LNCAP (cell line): ENCODE results near the gene RIC8B.
A peak's percentile ranks its signal among the peaks of the same experiment; 100 is the strongest.

Experiments
- CTCF ChIP-seq: fragments of 450-650 bp; IDR thresholded peaks from 2 replicates; pipeline ENCODE4 v1.5.1; 2017; ENCODE audit warnings: mild to moderate bottlenecking

Gene RIC8B

GRCh38 chr12:106815741-106816140, 41.3 kb downstream of the RIC8B start:
- no peak for TF ChIP-seq CTCF

GRCh38 chr12:106816231-106816630, 41.7 kb downstream of the RIC8B start:
- no peak for TF ChIP-seq CTCF

GRCh38 chr12:106819991-106820390, 45.5 kb downstream of the RIC8B start:
- TF ChIP-seq CTCF = no peak

- no peak for TF ChIP-seq CTCF
These were observed 57.2 kb downstream of the RIC8B start for GRCh38 chr12:106831699-106832098.

- no peak for TF ChIP-seq CTCF
These were observed 63.3 kb downstream of the RIC8B start for GRCh38 chr12:106837782-106838181.

GRCh38 chr12:106839333-106839732, 64.9 kb downstream of the RIC8B start:
- no peak for TF ChIP-seq CTCF

- TF ChIP-seq CTCF = no peak
These were observed 65.8 kb downstream of the RIC8B start for GRCh38 chr12:106840243-106840642.

- TF ChIP-seq CTCF = peak; percentile 84
These were observed 67.2 kb downstream of the RIC8B start for GRCh38 chr12:106841510-106842302.
